ENCODE results near the gene TRIM58.

TRIM58 gene

DNA sequence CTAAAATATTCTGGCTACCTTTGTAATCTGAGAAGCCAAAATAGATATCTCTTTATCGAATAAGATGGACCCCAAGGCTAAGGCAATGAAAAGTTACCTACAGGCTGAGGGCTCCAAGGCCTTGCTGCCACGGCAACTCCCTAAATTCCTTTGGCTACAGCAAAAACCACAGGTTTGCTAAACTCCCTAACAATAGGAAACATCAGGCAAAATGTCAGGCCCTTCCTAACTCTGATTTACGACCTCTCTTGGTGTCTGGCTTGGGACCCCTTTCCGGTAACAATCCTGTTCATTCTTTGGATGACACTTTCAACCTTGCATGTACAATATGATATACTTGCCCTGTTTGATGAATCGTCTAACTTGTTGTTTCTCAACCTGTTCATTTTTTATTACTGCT, 51.8 kb downstream of the TRIM58 start:
- Mint-ChIP-seq H3K4me3 (no peak overlapping the region), H3K36me3 (no peaks in the 10 kb centered on the region)

DNA sequence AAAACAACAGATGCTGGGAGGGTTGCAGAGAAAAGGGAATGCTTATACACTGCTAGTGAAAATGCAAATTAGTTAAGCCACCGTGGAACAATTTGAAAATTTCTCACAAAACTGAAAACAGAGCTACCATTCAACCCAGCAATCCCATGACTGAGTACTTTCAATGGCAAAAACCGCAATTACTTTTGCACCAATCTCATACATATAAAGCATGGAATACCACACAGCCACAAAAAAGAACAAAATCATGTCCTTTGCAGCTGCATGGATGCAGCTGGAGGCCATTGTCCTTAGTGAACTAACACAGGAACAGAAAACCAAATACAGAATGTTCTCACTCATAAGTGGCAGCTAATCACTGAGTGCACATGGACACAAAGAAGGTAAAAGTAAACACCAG, 56.8 kb downstream of the TRIM58 start:
- Mint-ChIP-seq H3K27me3 (no peaks in the 10 kb centered on the region), H3K36me3 (no peaks in the 10 kb centered on the region), H3K4me3 (no peak overlapping the region), H3K4me1 (no peaks in the 10 kb centered on the region), H3K27ac (no peak overlapping the region), H3K9me3 (no peaks in the 10 kb centered on the region)
- CTCF ChIA-PET = no interaction called here
- DNase-seq = no peak

More for the DNA sequence above, 51.8 kb downstream of the TRIM58 start:
- H3K27ac Mint-ChIP-seq = no peak overlapping the region
- peaks cover 8% of the 10 kb centered on the region for H3K27me3 Mint-ChIP-seq
- DNase-seq = no peak
- peaks cover 28% of the 10 kb centered on the region for H3K4me1 Mint-ChIP-seq
- peaks cover 1% of the 10 kb centered on the region for H3K9me3 Mint-ChIP-seq
- CTCF ChIA-PET = no interaction called here

DNA sequence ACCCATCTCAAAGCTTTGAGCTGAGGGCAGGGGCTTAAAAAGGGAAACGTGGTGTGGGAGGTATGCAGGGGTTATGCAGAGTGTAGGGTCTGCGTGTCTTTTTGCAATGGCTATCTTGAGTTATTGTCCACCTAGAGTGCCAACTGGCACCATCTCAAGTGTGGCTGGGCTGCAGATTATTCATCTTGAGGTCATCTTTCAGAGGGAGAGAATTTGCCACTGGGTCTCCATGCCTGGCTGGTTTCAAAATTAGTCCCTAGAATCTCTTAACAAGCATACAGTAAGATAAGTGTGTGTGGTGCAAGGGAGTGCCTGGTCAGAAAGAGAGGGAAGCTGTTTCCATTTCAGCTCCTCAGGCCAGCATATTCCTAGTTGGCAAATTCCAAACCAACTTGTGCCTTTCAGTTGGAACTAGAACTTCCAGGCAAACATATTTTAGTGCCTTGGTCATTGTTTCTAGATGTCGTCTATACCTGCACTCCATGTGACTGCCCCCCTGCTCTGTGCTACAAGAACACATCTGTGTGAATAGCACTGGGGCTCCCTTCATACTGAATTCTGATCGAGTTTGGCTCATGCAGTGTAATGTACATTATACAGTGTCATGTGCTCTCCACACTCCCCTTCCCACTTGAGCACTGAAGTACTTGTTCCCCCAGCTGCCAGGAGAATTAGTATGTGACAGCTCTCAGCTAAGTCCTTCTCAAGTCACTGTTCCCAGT, 58.1 kb downstream of the TRIM58 start:
- Mint-ChIP-seq H3K9me3 (no peaks in the 10 kb centered on the region), H3K4me1 (no peaks in the 10 kb centered on the region), H3K36me3 (no peaks in the 10 kb centered on the region), H3K27ac (no peak overlapping the region), H3K27me3 (no peaks in the 10 kb centered on the region), H3K4me3 (no peak overlapping the region)
- CTCF ChIA-PET = no interaction called here
- DNase-seq = no peak

DNA sequence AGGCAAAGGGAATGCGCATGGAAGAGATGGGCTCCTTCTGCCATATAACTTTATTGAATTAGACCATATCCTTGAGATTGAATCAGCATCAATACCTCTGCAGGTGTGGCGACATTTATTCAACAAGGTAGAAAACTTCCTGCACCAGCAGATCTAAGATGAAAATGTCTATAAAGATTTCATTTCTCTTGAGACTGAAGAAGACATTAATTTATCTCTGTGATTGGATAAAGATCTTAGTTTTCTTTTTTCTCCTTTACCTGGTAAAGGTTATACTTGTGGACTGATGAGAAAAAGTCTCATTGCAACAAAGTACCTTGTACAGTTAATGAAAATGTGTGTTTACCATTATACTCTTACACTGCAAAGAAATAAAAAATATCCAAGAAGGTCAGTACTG, 63.0 kb downstream of the TRIM58 start, which contains the start of gene OR2T8:
Gene OR2T8 (plus strand): TSS at position 301 of the 400 bp plus-strand sequence. CDS start 766 bp downstream, outside the sequence.
- H3K4me3 Mint-ChIP-seq = no peak within 1 kb of the TSS
- no peak within 1 kb of the TSS for H3K27ac Mint-ChIP-seq
- no peaks in the 10 kb centered on the region for H3K36me3 Mint-ChIP-seq
- H3K4me1 Mint-ChIP-seq = no peaks in the 10 kb centered on the region
- CTCF ChIA-PET = no interaction called here
- DNase-seq = no peak
- no peaks in the 10 kb centered on the region for H3K27me3 Mint-ChIP-seq
- H3K9me3 Mint-ChIP-seq = no peaks in the 10 kb centered on the region

DNA sequence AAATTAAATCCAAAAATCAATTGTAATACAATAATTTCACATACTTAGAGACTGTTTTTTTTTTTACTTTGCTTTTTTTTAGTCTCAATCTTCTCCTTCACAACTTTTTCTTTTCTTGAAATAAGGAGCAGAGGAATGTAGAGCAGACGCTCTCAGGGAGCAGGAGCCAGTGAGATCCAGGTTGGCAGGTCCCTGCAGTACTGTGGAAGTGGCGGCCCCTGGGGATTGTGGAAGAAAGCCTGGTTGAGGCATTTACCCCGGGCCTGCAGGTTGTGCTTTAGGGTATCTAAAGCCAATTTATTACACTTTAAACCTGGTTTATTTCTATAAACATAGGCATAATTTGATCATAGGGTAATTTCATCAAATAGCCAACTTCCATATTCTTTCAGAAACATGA, 67.0 kb downstream of the TRIM58 start:
- Mint-ChIP-seq H3K4me1 (no peaks in the 10 kb centered on the region), H3K27me3 (no peaks in the 10 kb centered on the region), H3K27ac (no peak overlapping the region), H3K9me3 (no peaks in the 10 kb centered on the region), H3K36me3 (no peaks in the 10 kb centered on the region), H3K4me3 (no peak overlapping the region)
- CTCF ChIA-PET = no interaction called here
- DNase-seq = no peak

DNA sequence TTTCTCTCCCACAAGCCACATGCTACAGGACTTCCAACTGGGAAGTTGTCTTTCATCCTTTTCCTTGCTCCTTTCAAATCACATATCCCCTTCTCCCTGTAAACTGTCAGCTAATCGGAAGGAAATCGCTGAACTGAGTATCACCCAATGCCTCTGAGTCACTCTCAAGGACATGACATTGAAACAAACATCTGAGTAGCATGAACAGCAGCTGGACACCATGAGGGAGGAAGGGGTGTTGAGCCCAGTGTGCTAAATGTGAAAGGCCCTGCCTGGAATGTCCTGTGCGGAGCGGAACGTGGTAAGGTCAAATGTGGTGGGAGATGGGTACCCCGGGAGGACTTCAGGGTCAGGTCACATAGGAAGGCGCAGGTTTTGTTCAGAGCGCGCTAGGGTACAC, 67.9 kb downstream of the TRIM58 start, which contains the start of gene OR2AJ1:
Gene OR2AJ1 (plus strand): TSS at position 22 of the 400 bp plus-strand sequence. CDS start 8,880 bp downstream, outside the sequence.
- no peaks in the 10 kb centered on the region for H3K9me3 Mint-ChIP-seq
- H3K27ac Mint-ChIP-seq = no peak within 1 kb of the TSS
- no peaks in the 10 kb centered on the region for H3K27me3 Mint-ChIP-seq
- CTCF ChIA-PET = no interaction called here
- H3K4me3 Mint-ChIP-seq = no peak within 1 kb of the TSS
- no peaks in the 10 kb centered on the region for H3K36me3 Mint-ChIP-seq
- H3K4me1 Mint-ChIP-seq = no peaks in the 10 kb centered on the region
- no peak for DNase-seq

All from activated naive CD4-positive, alpha-beta T cell treated with anti-CD3 and anti-CD28 coated beads, Interleukin-2, amount 10 ng/mL, durations not matched to agents 7 days and 5 days (primary cell).